Measurements from ENCODE around the gene SEMA4C.

Gene SEMA4C

DNA sequence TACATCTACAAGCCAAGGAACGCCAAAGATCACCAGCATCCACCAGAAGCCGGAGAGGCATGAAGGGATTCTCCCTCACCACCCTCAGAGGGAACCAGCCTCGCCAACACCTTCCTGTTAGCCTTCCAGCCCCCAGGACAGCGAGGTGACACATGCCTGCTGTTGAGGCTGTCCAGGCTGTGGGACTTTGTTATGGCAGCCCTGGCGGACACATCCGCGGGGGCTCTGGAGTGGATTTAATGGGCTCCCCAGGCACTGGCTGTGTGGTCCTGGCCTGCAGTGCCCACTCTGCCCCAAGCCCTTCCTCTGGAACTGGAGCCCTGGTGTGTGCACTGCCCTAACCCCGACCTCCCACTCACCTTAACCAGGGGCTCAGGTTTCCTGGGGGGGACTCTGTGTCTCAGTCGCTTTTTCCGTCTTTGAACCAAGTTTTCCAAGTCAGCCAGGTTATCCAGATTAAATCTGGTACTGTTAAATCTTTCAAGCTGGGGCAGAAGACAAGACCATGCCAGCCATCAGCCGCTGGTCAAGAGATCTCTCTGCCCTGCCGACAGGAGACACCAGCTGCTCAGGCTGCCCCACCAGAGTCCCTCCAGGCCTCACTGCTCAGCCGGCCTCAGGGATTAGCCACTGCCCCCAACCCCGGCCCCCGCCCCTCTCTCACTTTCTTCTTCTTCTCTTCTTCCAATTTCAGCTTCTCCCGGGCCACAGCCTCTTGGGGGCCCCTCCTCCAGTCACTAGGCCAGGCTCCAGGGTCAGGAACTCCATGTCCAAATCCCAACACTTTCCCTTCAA lies 28.0 kb downstream of the SEMA4C start:
- DNase-seq (ENCODE audit: low spot score): no peak

- DNase-seq (ENCODE audit: low spot score): no peak
Observed at GRCh38 chr2:96839875-96840850, 29.7 kb downstream of the SEMA4C start.

GRCh38 chr2:96839293-96839874 lies 30.5 kb downstream of the SEMA4C start:
- no peak for DNase-seq (ENCODE audit: low spot score)

DNA sequence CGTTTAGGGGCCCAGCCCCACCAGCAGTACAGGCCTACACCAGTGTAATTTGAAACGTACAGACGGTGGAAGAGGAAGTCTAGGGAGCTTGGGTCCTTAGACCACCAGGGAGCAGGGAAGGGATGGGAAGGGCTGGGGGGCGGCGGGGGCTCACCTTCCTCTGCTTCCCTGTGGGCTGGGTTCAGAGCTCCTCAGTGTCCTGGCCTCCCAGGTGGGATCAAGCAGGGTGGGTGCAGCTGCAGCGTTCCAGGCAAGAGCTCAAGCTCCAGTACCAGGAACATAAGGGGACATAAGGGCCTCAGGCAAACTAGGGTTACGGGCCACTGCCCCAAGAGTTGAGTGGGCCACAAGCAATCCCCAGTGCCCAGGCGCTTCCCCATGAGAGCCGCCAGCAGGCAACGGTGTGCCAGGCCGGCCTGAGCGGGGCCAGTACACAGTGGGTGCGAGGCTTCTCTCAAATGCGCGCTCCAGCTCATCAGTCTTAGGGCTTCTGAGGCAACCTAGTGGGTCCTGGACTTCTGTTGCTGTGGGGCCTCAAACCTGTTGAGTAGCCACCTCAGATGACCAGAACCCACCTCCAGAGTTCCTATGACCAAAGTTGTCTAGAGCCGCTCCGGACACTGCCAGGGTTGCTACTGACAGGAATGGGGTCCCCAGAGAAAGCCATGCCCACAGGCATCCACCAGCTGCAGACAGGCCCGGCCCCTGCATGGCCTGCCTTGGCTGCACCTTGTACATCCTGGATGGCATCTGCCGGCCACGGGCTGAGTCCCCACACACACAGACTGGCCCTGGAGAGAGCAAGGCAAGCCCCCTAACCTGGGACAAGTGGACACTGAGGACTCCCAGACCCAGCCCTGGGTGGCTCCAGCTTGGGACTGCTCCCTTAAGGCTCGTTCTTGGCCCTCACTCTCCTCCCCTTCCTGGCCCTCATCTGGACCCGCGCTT lies 31.3 kb downstream of the SEMA4C start:
- DNase-seq (ENCODE audit: low spot score): no peak

- no peak for DNase-seq (ENCODE audit: low spot score)
Observed at GRCh38 chr2:96837575-96837974, 32.3 kb downstream of the SEMA4C start.

DNA sequence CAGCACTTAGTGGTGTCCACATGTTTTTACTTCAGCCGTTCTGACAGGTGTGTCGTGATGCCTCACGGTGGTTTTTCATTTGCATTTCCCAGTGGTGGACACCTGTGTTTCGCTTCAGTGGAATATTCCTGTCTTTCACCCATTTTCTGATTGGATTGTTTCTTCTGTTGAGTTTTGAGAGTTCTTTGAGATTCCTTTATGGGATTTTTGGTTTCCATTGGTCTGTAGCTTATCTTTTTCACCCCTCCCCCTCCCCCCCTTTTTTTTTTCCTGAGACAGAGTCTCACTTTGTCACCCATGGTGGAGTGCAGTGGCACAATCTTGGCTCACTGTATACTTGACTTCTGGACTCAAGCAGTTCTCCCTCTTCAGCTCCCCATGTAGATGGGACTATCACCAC lies 34.0 kb downstream of the SEMA4C start:
- no peak for DNase-seq (ENCODE audit: low spot score)

- DNase-seq (ENCODE audit: low spot score): no peak
Observed at GRCh38 chr2:96832754-96833507, 36.9 kb downstream of the SEMA4C start.

- no peak for DNase-seq (ENCODE audit: low spot score)
Observed at GRCh38 chr2:96832408-96832753, 37.5 kb downstream of the SEMA4C start.

DNA sequence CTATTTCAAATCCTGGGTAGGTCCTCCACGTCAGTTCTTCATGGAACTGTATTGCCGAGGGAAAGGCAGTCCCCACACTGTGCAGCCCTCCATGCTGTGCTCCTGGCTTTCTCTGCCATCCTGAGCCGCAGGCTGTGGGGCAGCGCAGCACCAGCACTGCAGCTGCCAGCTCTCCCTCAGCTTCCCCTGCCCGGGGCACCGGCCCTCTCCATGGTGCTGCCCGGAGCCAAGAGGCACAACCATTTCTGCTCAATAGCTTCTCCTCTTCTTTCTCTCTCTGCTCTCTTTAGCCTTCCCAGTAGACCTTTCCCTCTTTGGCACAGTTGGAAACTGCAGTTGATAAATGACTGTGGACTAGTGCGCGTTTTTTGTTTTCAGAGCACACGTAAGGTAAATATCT lies 38.2 kb downstream of the SEMA4C start:
- DNase-seq (ENCODE audit: low spot score): no peak

- DNase-seq (ENCODE audit: low spot score): no peak
Observed at GRCh38 chr2:96830044-96830562, 39.8 kb downstream of the SEMA4C start.

DNA sequence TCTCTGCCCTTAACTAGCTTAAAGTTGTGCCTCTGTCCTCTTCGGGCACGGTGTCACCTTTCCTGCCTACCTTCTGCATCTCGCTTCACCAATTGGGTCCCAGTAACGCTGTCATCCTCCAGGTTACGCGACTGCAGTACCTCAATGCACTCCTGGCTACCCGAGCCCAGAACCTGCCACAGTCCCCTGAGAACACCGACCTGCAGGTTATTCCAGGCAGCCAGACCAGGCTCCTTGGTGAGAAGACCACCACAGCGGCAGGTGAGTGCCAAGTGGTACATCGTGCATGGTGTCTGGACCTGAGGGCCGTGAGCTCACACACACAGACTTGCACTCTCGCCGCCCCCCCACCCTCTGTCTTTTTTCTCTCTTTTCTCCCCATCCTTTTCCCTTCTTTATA lies 41.0 kb downstream of the SEMA4C start:
- DNase-seq (ENCODE audit: low spot score): no peak

DNA sequence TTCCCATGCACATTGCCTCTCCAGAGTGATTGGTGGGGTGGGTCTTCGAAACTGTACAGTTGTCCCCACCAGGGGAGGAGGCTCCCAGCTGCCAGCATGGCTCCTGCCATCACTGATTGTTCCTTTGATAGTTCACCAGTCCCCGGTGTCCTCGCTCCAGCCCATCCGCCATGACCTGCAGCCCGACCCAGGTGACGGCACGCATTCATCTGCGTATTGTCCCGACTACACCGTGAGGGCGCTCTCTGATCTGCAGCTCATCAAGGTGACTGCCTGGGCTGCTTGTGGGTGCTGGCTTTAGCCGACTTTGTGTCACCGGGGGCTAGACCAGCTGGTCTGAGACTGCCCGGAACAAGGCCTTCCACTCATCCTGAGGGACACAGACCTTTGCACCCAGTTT lies 41.4 kb downstream of the SEMA4C start:
- DNase-seq (ENCODE audit: low spot score): no peak

- DNase-seq (ENCODE audit: low spot score): no peak
Observed at GRCh38 chr2:96826546-96827278, 43.2 kb downstream of the SEMA4C start.

GRCh38 chr2:96825057-96825456 lies 44.8 kb downstream of the SEMA4C start:
- DNase-seq (ENCODE audit: low spot score): no peak

DNA sequence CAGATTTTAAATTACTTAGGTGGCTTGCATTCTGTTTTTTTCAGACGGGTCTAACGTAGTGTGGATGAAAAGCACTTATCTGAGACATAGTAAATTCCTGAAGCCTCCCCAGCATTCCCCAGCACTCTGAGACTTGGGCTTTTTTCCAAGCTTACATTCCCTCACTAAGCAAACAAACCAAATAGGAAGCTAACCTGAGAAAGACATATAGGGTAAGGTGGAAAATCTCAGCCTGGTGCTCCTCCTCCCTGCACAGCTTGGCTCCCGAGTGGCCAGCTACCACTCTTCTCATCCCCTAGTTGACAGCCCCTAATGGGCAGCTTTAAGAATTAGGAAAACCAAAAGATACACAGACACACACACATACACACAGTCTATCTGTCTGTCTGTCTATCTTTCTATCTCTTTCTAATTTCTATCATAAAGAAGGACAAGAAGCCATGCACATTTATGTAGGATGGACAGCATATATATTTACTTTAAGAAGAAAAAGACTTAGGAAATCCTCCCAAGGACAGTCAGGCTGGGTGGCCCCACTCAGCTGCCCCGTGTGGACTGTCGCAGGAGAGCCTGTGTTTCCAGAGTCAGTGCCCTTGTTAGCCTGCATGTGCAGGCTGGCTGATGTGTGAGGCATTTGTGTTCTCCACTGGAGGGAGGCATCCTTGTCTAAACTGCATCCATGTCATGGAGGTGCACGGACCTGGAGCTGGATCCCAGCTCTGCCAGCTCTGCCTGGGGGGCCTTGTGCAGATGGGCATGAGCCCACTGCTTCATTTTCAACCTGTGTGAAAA lies 45.6 kb downstream of the SEMA4C start:
- no peak for DNase-seq (ENCODE audit: low spot score)

- DNase-seq (ENCODE audit: low spot score): no peak
Observed at GRCh38 chr2:96823198-96823597, 46.7 kb downstream of the SEMA4C start.

DNA sequence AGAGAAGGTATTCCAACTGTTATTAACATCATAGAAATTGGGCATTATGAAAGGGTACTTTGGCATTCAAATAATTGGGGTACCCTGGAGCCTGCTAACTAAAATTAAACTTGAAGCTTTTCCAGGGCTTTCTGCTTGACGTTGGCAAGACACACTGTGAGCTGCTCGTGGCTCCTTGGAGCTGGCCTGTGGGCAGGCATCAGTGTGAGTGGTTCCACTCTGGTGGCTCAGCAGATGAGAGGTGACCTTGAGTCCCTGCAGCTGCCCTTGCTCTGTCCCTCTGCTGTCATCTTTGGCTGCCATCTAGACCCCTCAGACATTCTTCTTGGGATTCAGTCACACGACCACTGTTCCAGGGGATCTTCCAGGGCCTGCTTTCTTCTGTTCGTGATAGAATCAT lies 47.1 kb downstream of the SEMA4C start:
- no peak for DNase-seq (ENCODE audit: low spot score)

DNA sequence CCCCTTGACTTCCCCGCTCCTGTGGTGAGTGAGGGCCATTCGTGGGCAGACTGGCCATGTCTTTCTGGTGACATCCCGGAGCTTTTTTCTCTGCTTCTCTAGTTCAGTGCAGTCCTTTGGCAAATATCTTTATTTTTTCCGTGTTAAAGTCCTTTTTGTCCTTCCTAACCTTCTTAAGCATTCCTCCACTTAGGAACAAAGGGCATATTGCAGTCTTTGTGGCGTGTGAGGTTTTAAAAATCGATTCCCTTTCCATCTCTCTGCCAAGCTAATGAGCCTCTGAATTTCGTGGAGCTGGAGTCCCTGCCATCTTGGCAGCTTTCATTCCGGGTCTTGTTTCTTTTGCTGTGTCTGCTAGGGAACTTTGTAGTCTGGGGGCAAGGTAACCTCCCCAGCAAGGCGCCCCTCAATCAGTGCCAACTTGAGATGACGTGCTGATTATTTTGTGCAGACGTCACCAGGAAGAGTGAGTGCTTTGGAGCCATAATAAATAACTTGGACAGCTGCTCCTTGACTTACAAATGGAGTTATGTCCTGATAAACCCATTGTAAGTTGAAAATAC lies 48.7 kb downstream of the SEMA4C start:
- no peak for DNase-seq (ENCODE audit: low spot score)
